CD14-positive monocyte (primary cell): ENCODE measurements around the gene TACC2. TPM values are rescaled to one million over a fixed set of nuclear protein-coding genes. Genes with fewer than 3 reads are reported as not detected.
A peak's percentile ranks its signal among the peaks of the same experiment; 100 is the strongest.

Source experiments
- DNase-seq, 3 donors: peaks; one replicate each; pipeline ENCODE4 v3.0.0-alpha.2; 2011 to 2022
- H2AFZ ChIP-seq: 2 replicates; pipeline ENCODE4 v1.6.0; 2012; ENCODE audit warnings: mild to moderate bottlenecking, low read depth, low read length, inconsistent platforms; ENCODE audit not compliant: insufficient read depth, poor library complexity, severe bottlenecking
- H3K27ac ChIP-seq, 2 donors: 1 replicate in 1 of 2; 2 replicates in 1 of 2; pipeline ENCODE4 v1.5.1; 2012 to 2013; ENCODE audit warnings: low read length in 2 of 2, control low read depth in 1 of 2, inconsistent platforms in 1 of 2, low read depth in 1 of 2, mild to moderate bottlenecking in 1 of 2
- H3K27me3 ChIP-seq, 2 donors: one replicate each; pipeline versions ENCODE4 v1.6.0 to v1.6.1; 2011 to 2013; ENCODE audit warnings: low read length in 2 of 2; ENCODE audit not compliant: control insufficient read depth in 2 of 2, insufficient read depth in 2 of 2
- H3K36me3 ChIP-seq, 2 donors: replicated peaks in 1 of 2; 1 replicate in 1 of 2; 2 replicates in 1 of 2; pipeline versions ENCODE4 v1.5.1 to v1.6.1; 2012 to 2013; ENCODE audit warnings: low read length in 2 of 2, control low read depth in 1 of 2, inconsistent platforms in 1 of 2, mild to moderate bottlenecking in 1 of 2; ENCODE audit not compliant: insufficient read depth in 2 of 2, control insufficient read depth in 1 of 2
- H3K4me1 ChIP-seq, 2 donors: 1 replicate in 1 of 2; 2 replicates in 1 of 2; pipeline versions ENCODE4 v1.5.1 to v1.6.1; 2012 to 2013; ENCODE audit warnings: low read length in 2 of 2, control low read depth in 1 of 2, inconsistent platforms in 1 of 2, mild to moderate bottlenecking in 1 of 2, moderate library complexity in 1 of 2; ENCODE audit not compliant: insufficient read depth in 2 of 2, control insufficient read depth in 1 of 2
- H3K4me2 ChIP-seq: replicated peaks from 2 replicates; pipeline ENCODE3; 2012; ENCODE audit warnings: low read length, moderate library complexity, mild to moderate bottlenecking; ENCODE audit not compliant: poor library complexity, severe bottlenecking; ENCODE audit errors: extremely low read depth
- H3K4me3 ChIP-seq, 3 experiments: fragments of 200-600 bp in 1 of 3; sonication (generic) in 1 of 3; replicated peaks in 1 of 3; 1 replicate in 2 of 3; 2 replicates in 1 of 3; pipeline ENCODE4 v1.5.1; 2011 to 2013; ENCODE audit warnings: low read length in 3 of 3, mild to moderate bottlenecking in 3 of 3, control low read depth in 2 of 3, low read depth in 2 of 3, inconsistent platforms in 1 of 3, moderate library complexity in 1 of 3
- H3K79me2 ChIP-seq: 2 replicates; pipeline ENCODE4 v1.6.0; 2012; ENCODE audit warnings: mild to moderate bottlenecking, control low read depth, inconsistent platforms, low read length, moderate library complexity; ENCODE audit not compliant: insufficient read depth
- H3K9ac ChIP-seq: 2 replicates; pipeline ENCODE4 v1.6.0; 2017; ENCODE audit warnings: low read length, mild to moderate bottlenecking; ENCODE audit not compliant: insufficient read depth, poor library complexity, severe bottlenecking
- H3K9me3 ChIP-seq, 2 donors: replicated peaks in 1 of 2; 1 replicate in 1 of 2; 2 replicates in 1 of 2; pipeline versions ENCODE4 v1.5.1 to v1.6.1; 2012 to 2013; ENCODE audit warnings: low read length in 2 of 2, control low read depth in 1 of 2; ENCODE audit not compliant: control insufficient read depth in 1 of 2, insufficient read depth in 1 of 2
- H4K20me1 ChIP-seq: 2 replicates; pipeline ENCODE4 v1.6.0; 2012; ENCODE audit warnings: mild to moderate bottlenecking, low read length, control low read depth, moderate library complexity; ENCODE audit not compliant: insufficient read depth
- H3K27ac Mint-ChIP-seq, 7 donors: one replicate each; pipeline ENCODE4 v1.8.0; 2020; ENCODE audit warnings: mild to moderate bottlenecking in 7 of 7, mixed read lengths in 7 of 7, moderate library complexity in 6 of 7, inconsistent platforms in 2 of 7
- H3K27me3 Mint-ChIP-seq, 3 donors: one replicate each; pipeline ENCODE4 v1.8.0; 2021 to 2022; ENCODE audit warnings: low read depth in 3 of 3, mild to moderate bottlenecking in 3 of 3, mixed read lengths in 3 of 3, moderate library complexity in 3 of 3, inconsistent platforms in 1 of 3
- H3K36me3 Mint-ChIP-seq, 2 donors: one replicate each; pipeline ENCODE4 v1.8.0; 2020; ENCODE audit warnings: mixed read lengths in 2 of 2, inconsistent platforms in 1 of 2, mild to moderate bottlenecking in 1 of 2
- H3K4me1 Mint-ChIP-seq: one replicate; pipeline ENCODE4 v1.8.0; 2020; ENCODE audit warnings: mild to moderate bottlenecking, mixed read lengths
- H3K4me3 Mint-ChIP-seq, 2 donors: one replicate each; pipeline ENCODE4 v1.8.0; 2020; ENCODE audit warnings: mild to moderate bottlenecking in 2 of 2, mixed read lengths in 2 of 2, moderate library complexity in 1 of 2
- H3K9me3 Mint-ChIP-seq, 7 donors: one replicate each; pipeline ENCODE4 v1.8.0; 2020 to 2022; ENCODE audit warnings: mixed read lengths in 7 of 7, mild to moderate bottlenecking in 6 of 7, moderate library complexity in 6 of 7, inconsistent platforms in 2 of 7
- CTCF ChIP-seq: fragments of 200-600 bp; IDR thresholded peaks from one replicate; pipeline ENCODE4 v1.8.0; 2022; ENCODE audit warnings: antibody characterized with exemption, mild to moderate bottlenecking
- whole genome bisulfite sequencing: methylation state at CpG from one replicate; pipeline ENCODE4 v1.1.5; 2013; ENCODE audit warnings: missing lambda C conversion rate; ENCODE audit not compliant: insufficient coverage; 5-methylcytosine and 5-hydroxymethylcytosine counted together
- intact Hi-C, 2 donors: fragments of 100-400 bp; cut with micrococcal nuclease; formaldehyde crosslinking; loops; one replicate each; pipeline versions ENCODE4 v1.15.0 to v1.15.1; 2023
- polyA plus RNA-seq, 3 donors: library from polyadenylated mRNA; depleted of rRNA in 1 of 3; unstranded in 2 of 3; stranded (reverse) in 1 of 3; fragments of 300-500 nt in 2 of 3; fragments of >200 nt in 1 of 3; fragmentation: Illumina TruSeq in 2 of 3; gene quantifications; 1 replicate in 2 of 3; 2 replicates in 1 of 3; pipeline ENCODE4 v1.2.3, GENCODE V29; 2012 to 2021

Gene TACC2
- polyA plus RNA-seq, 3 donors, result 0.03 TPM; not detected in 2

GRCh38 chr10:121947343-121948330, 41.3 kb upstream of the TACC2 start:
- Histone ChIP-seq H3K4me3 (no peak overlapping the region), H3K36me3 (no peaks in the 10 kb centered on the region), H3K27ac (no peak overlapping the region), H2AFZ (no peak overlapping the region), H3K4me1 (peaks cover 6 to 7% of the 10 kb centered on the region in 2 donors), H4K20me1 (no peaks in the 10 kb centered on the region), H3K4me2 (no peak overlapping the region), H3K9me3 (no peaks in the 10 kb centered on the region), H3K79me2 (no peaks in the 10 kb centered on the region), H3K9ac (no peak overlapping the region), H3K27me3 (no peaks in the 10 kb centered on the region)
- H3K36me3 Mint-ChIP-seq, result no peaks in the 10 kb centered on the region
- H3K27ac Mint-ChIP-seq, result peak overlapping the region in 1 of 7 donors; percentile 36
- H3K4me3 Mint-ChIP-seq, result no peak overlapping the region
- intact Hi-C loops, result no loop called here
- DNase-seq, result peak in 2 of 3 donors; percentile 11 to 12
- TF ChIP-seq CTCF, result no peak
- H3K4me1 Mint-ChIP-seq, result peaks cover 8% of the 10 kb centered on the region
- peaks cover 0 to 2% (median 0%) of the 10 kb centered on the region in 3 donors for H3K27me3 Mint-ChIP-seq
- 68% methylated on average over 4 of the region's 7 CpGs for WGBS
- peaks cover 0 to 1% (median 0%) of the 10 kb centered on the region in 7 donors for H3K9me3 Mint-ChIP-seq

- H3K36me3 Mint-ChIP-seq, result peaks cover 0 to 7% of the 10 kb centered on the region in 2 donors
- no peaks in the 10 kb centered on the region for H3K27me3 ChIP-seq
- peaks cover 0 to 2% (median 0%) of the 10 kb centered on the region in 3 donors for H3K27me3 Mint-ChIP-seq
- WGBS, result 100% methylated on average over 1 of the region's 2 CpGs
- intact Hi-C loops, result no loop called here
- H3K9me3 Mint-ChIP-seq, result peaks cover 0 to 2% (median 0%) of the 10 kb centered on the region in 7 donors
- H3K9me3 ChIP-seq, result no peaks in the 10 kb centered on the region
- no peaks in the 10 kb centered on the region for H4K20me1 ChIP-seq
- no peak for TF ChIP-seq CTCF
- no peaks in the 10 kb centered on the region for H3K4me1 ChIP-seq
- H3K27ac ChIP-seq, result no peak overlapping the region
- no peaks in the 10 kb centered on the region for H3K36me3 ChIP-seq
- H3K9ac ChIP-seq, result no peak overlapping the region
- DNase-seq, result no peak
- H3K27ac Mint-ChIP-seq, result no peak overlapping the region
- H3K4me3 Mint-ChIP-seq, result no peak overlapping the region
- no peak overlapping the region for H3K4me3 ChIP-seq
- H3K4me1 Mint-ChIP-seq, result peaks cover 3% of the 10 kb centered on the region
- H3K4me2 ChIP-seq, result no peak overlapping the region
- H2AFZ ChIP-seq, result no peak overlapping the region
- no peaks in the 10 kb centered on the region for H3K79me2 ChIP-seq
Observed at GRCh38 chr10:121949049-121949448, 39.9 kb upstream of the TACC2 start.
